DND-41 (cell line): Measurements from ENCODE around the gene CEMIP2.

Experiments
- ATAC-seq: fragments of 200-7000 bp; cut with Tn5 transposase; 3 replicates; pipeline ENCODE4 v1.9.1; 2021; ENCODE audit warnings: low read depth; ENCODE audit not compliant: insufficient read depth
- DNase-seq: peaks from one replicate; pipeline ENCODE4 v3.0.0-alpha.2; 2020
- H2AFZ ChIP-seq: 2 replicates; pipeline ENCODE4 v1.6.0; 2012; ENCODE audit warnings: low read depth, low read length
- H3K27ac ChIP-seq: 2 replicates; pipeline ENCODE4 v1.5.1; 2012; ENCODE audit warnings: low read length, inconsistent platforms
- H3K27me3 ChIP-seq: fragments of 200-600 bp; sonication (generic); 2 replicates; pipeline ENCODE4 v1.6.0; 2012; ENCODE audit warnings: low read length, mild to moderate bottlenecking, inconsistent platforms; ENCODE audit not compliant: insufficient read depth, poor library complexity
- H3K36me3 ChIP-seq: 2 replicates; pipeline ENCODE4 v1.5.1; 2012; ENCODE audit warnings: low read length, inconsistent platforms; ENCODE audit not compliant: insufficient read depth
- H3K4me1 ChIP-seq: 2 replicates; pipeline ENCODE4 v1.5.1; 2012; ENCODE audit warnings: mild to moderate bottlenecking, low read length; ENCODE audit not compliant: insufficient read depth
- H3K4me2 ChIP-seq: 2 replicates; pipeline ENCODE4 v1.6.0; 2012; ENCODE audit warnings: mild to moderate bottlenecking, moderate library complexity, low read length, inconsistent platforms; ENCODE audit not compliant: insufficient read depth
- H3K4me3 ChIP-seq, 2 experiments: fragments of 200-600 bp in 1 of 2; shearing (Covaris generic) in 1 of 2; 2 replicates each; pipeline ENCODE4 v1.5.1; 2012 to 2016; ENCODE audit warnings: inconsistent platforms in 2 of 2, low read length in 2 of 2, mild to moderate bottlenecking in 2 of 2, low read depth in 1 of 2, moderate library complexity in 1 of 2
- H3K79me2 ChIP-seq: 2 replicates; pipeline ENCODE4 v1.6.0; 2012; ENCODE audit warnings: low read length, inconsistent platforms; ENCODE audit not compliant: insufficient read depth
- H3K9ac ChIP-seq: 2 replicates; pipeline ENCODE4 v1.6.0; 2012; ENCODE audit warnings: low read depth, mild to moderate bottlenecking, inconsistent platforms, low read length, moderate library complexity
- H3K9me3 ChIP-seq: 2 replicates; pipeline ENCODE4 v1.5.1; 2012; ENCODE audit warnings: low read length, moderate library complexity, mild to moderate bottlenecking, inconsistent platforms; ENCODE audit not compliant: insufficient read depth, severe bottlenecking
- H4K20me1 ChIP-seq: 2 replicates; pipeline ENCODE4 v1.6.0; 2012; ENCODE audit warnings: low read length; ENCODE audit not compliant: insufficient read depth
- CTCF ChIP-seq: IDR thresholded peaks from 2 replicates; pipeline ENCODE4 v1.5.1; 2012; ENCODE audit warnings: borderline replicate concordance, low read length, moderate library complexity, mild to moderate bottlenecking; ENCODE audit not compliant: poor library complexity, severe bottlenecking; ENCODE audit errors: extremely low read depth
- EZH2 ChIP-seq: IDR thresholded peaks from 3 replicates; pipeline ENCODE4 v1.6.1; 2012; ENCODE audit warnings: borderline replicate concordance, low read depth, mild to moderate bottlenecking, moderate library complexity, low read length, inconsistent platforms; ENCODE audit not compliant: severe bottlenecking

Gene CEMIP2

DNA sequence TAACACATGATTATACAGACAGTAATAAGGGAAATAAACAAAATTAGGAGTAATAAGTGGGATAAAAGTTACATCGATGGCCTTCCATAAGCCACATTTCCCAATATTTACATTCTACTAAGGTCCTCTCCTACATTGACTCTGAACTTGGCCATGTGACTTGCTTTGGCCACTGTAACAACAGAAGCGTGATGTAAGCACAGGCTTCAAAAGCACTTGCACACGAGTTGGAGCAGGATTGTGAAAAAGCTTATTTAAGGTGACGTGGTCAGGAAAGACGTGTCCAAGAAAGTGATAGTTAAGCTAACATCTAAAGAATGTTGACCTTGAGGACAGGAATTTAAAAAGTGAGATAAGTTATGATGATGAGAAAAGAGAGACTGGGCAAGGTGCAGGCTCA, 9.8 kb upstream of the CEMIP2 start:
- H3K79me2 ChIP-seq = no peaks in the 10 kb centered on the region
- H3K4me1 ChIP-seq = no peaks in the 10 kb centered on the region
- ATAC-seq (no peak), DNase-seq (no peak)
- no peak for TF ChIP-seq CTCF
- TF ChIP-seq EZH2 = no peak
- no peak overlapping the region for H3K9ac ChIP-seq
- H3K4me3 ChIP-seq = no peak overlapping the region
- H3K36me3 ChIP-seq = no peaks in the 10 kb centered on the region
- no peaks in the 10 kb centered on the region for H3K27me3 ChIP-seq
- H2AFZ ChIP-seq = no peak overlapping the region
- H4K20me1 ChIP-seq = no peaks in the 10 kb centered on the region
- H3K4me2 ChIP-seq = no peak overlapping the region
- no peaks in the 10 kb centered on the region for H3K9me3 ChIP-seq
- no peak overlapping the region for H3K27ac ChIP-seq

DNA sequence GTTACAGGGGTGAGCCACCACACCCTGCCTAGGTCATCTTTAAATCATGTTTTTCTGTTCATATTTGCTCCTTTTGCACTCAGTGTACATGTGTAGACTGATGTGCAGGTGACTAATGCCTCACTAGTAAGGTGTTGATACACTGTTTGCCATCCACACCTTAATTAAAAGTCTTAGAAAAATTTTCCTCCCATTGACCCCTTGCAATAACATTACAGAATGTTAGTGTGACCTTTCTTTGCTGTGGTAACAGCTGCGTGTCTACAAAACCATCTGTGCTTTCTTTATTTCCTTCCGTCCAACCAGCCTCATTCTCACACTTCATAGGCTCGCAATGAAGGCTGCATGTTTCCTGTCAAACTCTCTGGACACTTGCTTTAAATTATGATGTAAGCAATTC, 6.6 kb upstream of the CEMIP2 start:
- ATAC-seq = no peak
- no peak overlapping the region for H2AFZ ChIP-seq

GRCh38 chr9:71772726-71773125, 4.4 kb upstream of the CEMIP2 start:
- ATAC-seq = no peak
- no peak for DNase-seq
- Histone ChIP-seq H3K36me3 (no peaks in the 10 kb centered on the region), H4K20me1 (no peaks in the 10 kb centered on the region), H3K4me1 (peaks cover 12% of the 10 kb centered on the region), H3K4me3 (no peak overlapping the region), H3K9ac (no peak overlapping the region), H2AFZ (no peak overlapping the region), H3K4me2 (no peak overlapping the region), H3K79me2 (0 out of 2 replicates have a peak, but pooled peaks cover under 1% of the 10 kb centered on the region), H3K9me3 (no peaks in the 10 kb centered on the region), H3K27ac (no peak overlapping the region), H3K27me3 (peaks cover 10% of the 10 kb centered on the region)
- TF ChIP-seq CTCF (no peak), EZH2 (no peak)

More for the DNA sequence above, 6.6 kb upstream of the CEMIP2 start:
- DNase-seq = no peak
- H3K9me3 ChIP-seq = no peaks in the 10 kb centered on the region
- TF ChIP-seq EZH2 = no peak
- TF ChIP-seq CTCF = no peak
- H3K27me3 ChIP-seq = no peaks in the 10 kb centered on the region
- no peak overlapping the region for H3K27ac ChIP-seq
- no peaks in the 10 kb centered on the region for H3K36me3 ChIP-seq
- H3K4me1 ChIP-seq = no peaks in the 10 kb centered on the region
- no peaks in the 10 kb centered on the region for H3K79me2 ChIP-seq
- no peak overlapping the region for H3K4me2 ChIP-seq
- no peak overlapping the region for H3K9ac ChIP-seq
- no peaks in the 10 kb centered on the region for H4K20me1 ChIP-seq
- no peak overlapping the region for H3K4me3 ChIP-seq

GRCh38 chr9:71770170-71770569, 1.9 kb upstream of the CEMIP2 start:
- Histone ChIP-seq H3K79me2 (0 out of 2 replicates have a peak, but pooled peaks cover 2% of the 10 kb centered on the region), H3K36me3 (no peaks in the 10 kb centered on the region), H3K9ac (no peak overlapping the region), H2AFZ (no peak overlapping the region), H3K4me3 (no peak overlapping the region), H3K27me3 (peaks cover 14% of the 10 kb centered on the region), H3K27ac (no peak overlapping the region), H3K9me3 (no peaks in the 10 kb centered on the region), H4K20me1 (no peaks in the 10 kb centered on the region), H3K4me2 (no peak overlapping the region), H3K4me1 (peaks cover 19% of the 10 kb centered on the region)
- DNase-seq (no peak), ATAC-seq (no peak)
- TF ChIP-seq CTCF = no peak
- TF ChIP-seq EZH2 = no peak
